Astrocyte (in vitro differentiated cells and primary cell): Measurements from ENCODE around the gene PDS5B.

Experiments
- EZH2 ChIP-seq: IDR thresholded peaks from 2 replicates; pipeline ENCODE4 v1.6.1; 2012; ENCODE audit warnings: mild to moderate bottlenecking, low read length, inconsistent platforms; ENCODE audit not compliant: insufficient read depth
- TF ChIP-seq, protein P1 (sequence below): IDR thresholded peaks from 2 replicates; pipeline ENCODE4 v1.5.1; 2011; ENCODE audit warnings: low read depth, mild to moderate bottlenecking, inconsistent platforms, low read length, moderate library complexity; ENCODE audit not compliant: insufficient read depth

DNA sequence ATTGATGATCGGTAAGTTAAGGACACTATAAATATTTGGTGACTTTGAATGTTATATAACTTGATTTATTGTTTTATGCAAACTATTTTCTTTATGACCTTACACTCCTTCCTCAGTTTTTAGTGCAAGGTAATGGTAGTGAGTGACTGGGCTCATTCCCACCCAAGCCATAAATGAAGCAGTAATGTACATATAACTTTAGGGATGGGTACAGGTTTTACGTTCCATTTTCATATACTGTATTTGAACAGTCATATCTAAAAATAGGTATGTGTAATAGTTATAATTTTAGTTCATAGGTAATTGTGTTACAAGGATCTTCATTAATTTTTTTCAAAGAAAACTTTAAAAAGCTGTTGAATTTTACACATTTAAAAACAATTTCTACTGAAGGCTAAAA, 101.0 kb downstream of the PDS5B start:
- TF ChIP-seq EZH2, result no peak
- TF ChIP-seq, protein P1, sequence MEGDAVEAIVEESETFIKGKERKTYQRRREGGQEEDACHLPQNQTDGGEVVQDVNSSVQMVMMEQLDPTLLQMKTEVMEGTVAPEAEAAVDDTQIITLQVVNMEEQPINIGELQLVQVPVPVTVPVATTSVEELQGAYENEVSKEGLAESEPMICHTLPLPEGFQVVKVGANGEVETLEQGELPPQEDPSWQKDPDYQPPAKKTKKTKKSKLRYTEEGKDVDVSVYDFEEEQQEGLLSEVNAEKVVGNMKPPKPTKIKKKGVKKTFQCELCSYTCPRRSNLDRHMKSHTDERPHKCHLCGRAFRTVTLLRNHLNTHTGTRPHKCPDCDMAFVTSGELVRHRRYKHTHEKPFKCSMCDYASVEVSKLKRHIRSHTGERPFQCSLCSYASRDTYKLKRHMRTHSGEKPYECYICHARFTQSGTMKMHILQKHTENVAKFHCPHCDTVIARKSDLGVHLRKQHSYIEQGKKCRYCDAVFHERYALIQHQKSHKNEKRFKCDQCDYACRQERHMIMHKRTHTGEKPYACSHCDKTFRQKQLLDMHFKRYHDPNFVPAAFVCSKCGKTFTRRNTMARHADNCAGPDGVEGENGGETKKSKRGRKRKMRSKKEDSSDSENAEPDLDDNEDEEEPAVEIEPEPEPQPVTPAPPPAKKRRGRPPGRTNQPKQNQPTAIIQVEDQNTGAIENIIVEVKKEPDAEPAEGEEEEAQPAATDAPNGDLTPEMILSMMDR, result no peak
